Stimulated activated effector memory CD8-positive, alpha-beta T cell treated with anti-CD3 and anti-CD28 coated beads, Interleukin-12 subunit alpha, Interleukin-12 subunit beta, amount 100 ng/mL, for 72 hours (primary cell): ENCODE measurements around the gene PLCB1.

Experiments
- ATAC-seq: fragments of 150-1000 bp; cut with Tn5 transposase; 2 replicates; pipeline ENCODE4 v1.10.0; 2021
- DNase-seq, 2 donors: peaks; one replicate each; pipeline ENCODE4 v3.0.0; 2021 to 2022; ENCODE audit warnings: low spot score in 2 of 2
- H3K27ac Mint-ChIP-seq: one replicate; pipeline ENCODE4 v1.8.0; 2022; ENCODE audit warnings: mild to moderate bottlenecking, mixed read lengths
- H3K36me3 Mint-ChIP-seq: one replicate; pipeline ENCODE4 v1.8.0; 2022; ENCODE audit warnings: mild to moderate bottlenecking, mixed read lengths
- H3K4me1 Mint-ChIP-seq: one replicate; pipeline ENCODE4 v1.8.0; 2022; ENCODE audit warnings: mixed read lengths
- H3K4me3 Mint-ChIP-seq: one replicate; pipeline ENCODE4 v1.8.0; 2022; ENCODE audit warnings: mild to moderate bottlenecking, mixed read lengths
- H3K9me3 Mint-ChIP-seq: one replicate; pipeline ENCODE4 v1.8.0; 2022; ENCODE audit warnings: mixed read lengths

Gene PLCB1

GRCh38 chr20:8505476-8506200 is 373.6 kb downstream of the PLCB1 start:
- H3K36me3 Mint-ChIP-seq: peaks cover 4% of the 10 kb centered on the region
- no peak overlapping the region for H3K27ac Mint-ChIP-seq
- H3K9me3 Mint-ChIP-seq: peaks cover 2% of the 10 kb centered on the region
- DNase-seq (no peak), ATAC-seq (no peak)
- no peak overlapping the region for H3K4me3 Mint-ChIP-seq
- peaks cover 27% of the 10 kb centered on the region for H3K4me1 Mint-ChIP-seq

- DNase-seq (no peak), ATAC-seq (no peak)
- Mint-ChIP-seq H3K36me3 (peaks cover 4% of the 10 kb centered on the region), H3K9me3 (peaks cover 2% of the 10 kb centered on the region), H3K27ac (no peak overlapping the region), H3K4me3 (no peak overlapping the region), H3K4me1 (peaks cover 21% of the 10 kb centered on the region)
Measured at GRCh38 chr20:8507231-8507630, 375.2 kb downstream of the PLCB1 start.

- Mint-ChIP-seq H3K9me3 (peaks cover 2% of the 10 kb centered on the region), H3K4me1 (peaks cover 27% of the 10 kb centered on the region)
- ATAC-seq: no peak
Measured at GRCh38 chr20:8509809-8510208, 377.7 kb downstream of the PLCB1 start.

GRCh38 chr20:8510808-8511207 is 378.7 kb downstream of the PLCB1 start:
- peaks cover 4% of the 10 kb centered on the region for H3K9me3 Mint-ChIP-seq
- H3K36me3 Mint-ChIP-seq: peaks cover 4% of the 10 kb centered on the region
- H3K27ac Mint-ChIP-seq: no peak overlapping the region

More at GRCh38 chr20:8509809-8510208, 377.7 kb downstream of the PLCB1 start:
- no peak for DNase-seq
- no peak overlapping the region for H3K27ac Mint-ChIP-seq
- H3K4me3 Mint-ChIP-seq: no peak overlapping the region
- H3K36me3 Mint-ChIP-seq: peaks cover 4% of the 10 kb centered on the region

GRCh38 chr20:8512003-8512402 is 379.9 kb downstream of the PLCB1 start:
- Mint-ChIP-seq H3K27ac (no peak overlapping the region), H3K36me3 (peaks cover 4% of the 10 kb centered on the region), H3K4me3 (no peak overlapping the region), H3K9me3 (peaks cover 4% of the 10 kb centered on the region), H3K4me1 (peaks cover 25% of the 10 kb centered on the region)
- DNase-seq: no peak
- no peak for ATAC-seq

More at GRCh38 chr20:8510808-8511207, 378.7 kb downstream of the PLCB1 start:
- DNase-seq (no peak), ATAC-seq (no peak)
- peaks cover 25% of the 10 kb centered on the region for H3K4me1 Mint-ChIP-seq
- H3K4me3 Mint-ChIP-seq: no peak overlapping the region

GRCh38 chr20:8515810-8516435 is 383.9 kb downstream of the PLCB1 start:
- Mint-ChIP-seq H3K9me3 (peaks cover 2% of the 10 kb centered on the region), H3K27ac (no peak overlapping the region), H3K36me3 (no peaks in the 10 kb centered on the region), H3K4me3 (no peak overlapping the region), H3K4me1 (peaks cover 18% of the 10 kb centered on the region)
- DNase-seq: no peak
- no peak for ATAC-seq

GRCh38 chr20:8518878-8519277 is 386.8 kb downstream of the PLCB1 start:
- Mint-ChIP-seq H3K4me3 (no peak overlapping the region), H3K36me3 (no peaks in the 10 kb centered on the region), H3K9me3 (peaks cover 2% of the 10 kb centered on the region), H3K27ac (no peak overlapping the region), H3K4me1 (peaks cover 14% of the 10 kb centered on the region)
- DNase-seq: no peak
- ATAC-seq: no peak

- H3K27ac Mint-ChIP-seq: no peak overlapping the region
- ATAC-seq: no peak
Measured at GRCh38 chr20:8519887-8520286, 387.8 kb downstream of the PLCB1 start.

GRCh38 chr20:8522168-8522567 is 390.1 kb downstream of the PLCB1 start:
- no peak overlapping the region for H3K27ac Mint-ChIP-seq
- no peak for ATAC-seq
- no peaks in the 10 kb centered on the region for H3K36me3 Mint-ChIP-seq
- H3K4me3 Mint-ChIP-seq: no peak overlapping the region
- peaks cover 8% of the 10 kb centered on the region for H3K4me1 Mint-ChIP-seq
- no peak for DNase-seq
- H3K9me3 Mint-ChIP-seq: no peaks in the 10 kb centered on the region

More at GRCh38 chr20:8519887-8520286, 387.8 kb downstream of the PLCB1 start:
- Mint-ChIP-seq H3K4me3 (no peak overlapping the region), H3K36me3 (no peaks in the 10 kb centered on the region), H3K4me1 (peaks cover 12% of the 10 kb centered on the region), H3K9me3 (peaks cover 2% of the 10 kb centered on the region)
- DNase-seq: no peak

GRCh38 chr20:8523684-8524083 is 391.6 kb downstream of the PLCB1 start:
- H3K9me3 Mint-ChIP-seq: no peaks in the 10 kb centered on the region
- ATAC-seq (no peak), DNase-seq (no peak)
- no peak overlapping the region for H3K4me3 Mint-ChIP-seq
- peaks cover 6% of the 10 kb centered on the region for H3K36me3 Mint-ChIP-seq
- H3K27ac Mint-ChIP-seq: no peak overlapping the region
- peaks cover 13% of the 10 kb centered on the region for H3K4me1 Mint-ChIP-seq

GRCh38 chr20:8524101-8525016 is 392.3 kb downstream of the PLCB1 start:
- no peak for ATAC-seq
- H3K27ac Mint-ChIP-seq: no peak overlapping the region
- no peak overlapping the region for H3K4me3 Mint-ChIP-seq
- H3K36me3 Mint-ChIP-seq: peaks cover 6% of the 10 kb centered on the region
- H3K4me1 Mint-ChIP-seq: peaks cover 7% of the 10 kb centered on the region
- DNase-seq: no peak
- H3K9me3 Mint-ChIP-seq: no peaks in the 10 kb centered on the region

GRCh38 chr20:8525017-8525343 is 392.9 kb downstream of the PLCB1 start:
- ATAC-seq (no peak), DNase-seq (no peak)
- Mint-ChIP-seq H3K4me1 (peaks cover 6% of the 10 kb centered on the region), H3K27ac (no peak overlapping the region), H3K36me3 (peaks cover 6% of the 10 kb centered on the region), H3K4me3 (no peak overlapping the region), H3K9me3 (no peaks in the 10 kb centered on the region)

GRCh38 chr20:8526610-8527009 is 394.5 kb downstream of the PLCB1 start:
- no peak overlapping the region for H3K4me3 Mint-ChIP-seq
- peaks cover 6% of the 10 kb centered on the region for H3K4me1 Mint-ChIP-seq
- no peak overlapping the region for H3K27ac Mint-ChIP-seq
- DNase-seq: no peak
- no peaks in the 10 kb centered on the region for H3K9me3 Mint-ChIP-seq
- no peak for ATAC-seq
- H3K36me3 Mint-ChIP-seq: peaks cover 6% of the 10 kb centered on the region

GRCh38 chr20:8527998-8528723 is 396.1 kb downstream of the PLCB1 start:
- ATAC-seq (peak; percentile 64), DNase-seq (no peak)
- Mint-ChIP-seq H3K4me1 (peaks cover 6% of the 10 kb centered on the region), H3K9me3 (peaks cover 2% of the 10 kb centered on the region), H3K27ac (no peak overlapping the region), H3K4me3 (no peak overlapping the region), H3K36me3 (peaks cover 6% of the 10 kb centered on the region)

- no peak overlapping the region for H3K27ac Mint-ChIP-seq
- H3K4me1 Mint-ChIP-seq: peaks cover 6% of the 10 kb centered on the region
- ATAC-seq: no peak
- peaks cover 6% of the 10 kb centered on the region for H3K36me3 Mint-ChIP-seq
- H3K9me3 Mint-ChIP-seq: peaks cover 2% of the 10 kb centered on the region
- H3K4me3 Mint-ChIP-seq: no peak overlapping the region
- no peak for DNase-seq
Measured at GRCh38 chr20:8530022-8530421, 398.0 kb downstream of the PLCB1 start.
